HepG2 (cell line): Measurements from ENCODE around the gene ZBTB7B. TPM values are rescaled to one million over a fixed set of nuclear protein-coding genes. Genes with fewer than 3 reads are reported as not detected.
A peak's percentile ranks its signal among the peaks of the same experiment; 100 is the strongest.

ENCODE experiments used
- CREM ChIP-seq, 2 experiments: sonication (generic) in 1 of 2; formaldehyde crosslinking in 1 of 2; IDR thresholded peaks; 2 replicates each; pipeline versions ENCODE4 v1.4.0 to v1.6.1; 2016 to 2020; ENCODE audit warnings: antibody characterized with exemption in 1 of 2, mild to moderate bottlenecking in 1 of 2, missing genetic modification reagents in 1 of 2
- HNRNPUL1 ChIP-seq: fragments of 200-400 bp; formaldehyde crosslinking; IDR thresholded peaks from 2 replicates; pipeline ENCODE4 v1.6.1; 2017; ENCODE audit warnings: low read depth, mild to moderate bottlenecking, low read length, moderate library complexity
- MIER3 ChIP-seq: IDR thresholded peaks from 2 replicates; pipeline ENCODE4 v1.6.1; 2016; ENCODE audit warnings: missing compliant biosample characterization, borderline replicate concordance
- NFKB2 ChIP-seq: sonication (generic); formaldehyde crosslinking; IDR thresholded peaks from 2 replicates; pipeline ENCODE4 v1.4.0; 2020; ENCODE audit warnings: missing genetic modification reagents, borderline replicate concordance
- SETDB1 ChIP-seq: sonication (generic); formaldehyde crosslinking; IDR thresholded peaks from 2 replicates; pipeline ENCODE4 v1.5.1; 2020; ENCODE audit warnings: missing genetic modification reagents, mild to moderate bottlenecking, borderline replicate concordance
- SIN3A ChIP-seq: IDR thresholded peaks from 2 replicates; pipeline ENCODE4 v1.6.1; 2011; ENCODE audit warnings: low read depth, mild to moderate bottlenecking, control low read depth, low read length, borderline replicate concordance
- SKI ChIP-seq: fragments of 450-650 bp; IDR thresholded peaks from one replicate; pipeline ENCODE4 v1.6.1; 2018; ENCODE audit warnings: mild to moderate bottlenecking; ENCODE audit not compliant: partially characterized antibody
- SOX5 ChIP-seq: IDR thresholded peaks from 2 replicates; pipeline ENCODE4 v1.6.1; 2016; ENCODE audit warnings: borderline replicate concordance
- SOX6 ChIP-seq, 2 experiments: fragments of 450-650 bp in 1 of 2; sonication (generic) in 1 of 2; formaldehyde crosslinking in 1 of 2; IDR thresholded peaks; 2 replicates each; pipeline versions ENCODE4 v1.4.0 to v1.6.1; 2017 to 2020; ENCODE audit warnings: antibody characterized with exemption in 1 of 2, mild to moderate bottlenecking in 1 of 2, missing genetic modification reagents in 1 of 2
- ZBTB3 ChIP-seq: sonication (generic); formaldehyde crosslinking; IDR thresholded peaks from 2 replicates; pipeline ENCODE4 v1.4.0; 2020; ENCODE audit warnings: low read depth, mild to moderate bottlenecking, moderate library complexity, missing genetic modification reagents, borderline replicate concordance
- ZFP36 ChIP-seq: fragments of 150-350 bp; IDR thresholded peaks from 2 replicates; pipeline ENCODE4 v1.6.1; 2018; ENCODE audit warnings: borderline replicate concordance, low read length, low read depth; ENCODE audit not compliant: partially characterized antibody
- ZNF503 ChIP-seq: sonication (generic); formaldehyde crosslinking; IDR thresholded peaks from 2 replicates; pipeline ENCODE4 v1.4.0; 2020; ENCODE audit warnings: missing genetic modification reagents
- ZNF569 ChIP-seq: sonication (generic); formaldehyde crosslinking; IDR thresholded peaks from 2 replicates; pipeline ENCODE4 v1.5.0; 2020; ENCODE audit warnings: mild to moderate bottlenecking, missing genetic modification reagents, moderate library complexity, borderline replicate concordance
- ZNF652 ChIP-seq: IDR thresholded peaks from 2 replicates; pipeline ENCODE4 v1.6.1; 2016; ENCODE audit warnings: low read depth, borderline replicate concordance
- polyA plus RNA-seq, 8 experiments: library from polyadenylated mRNA; depleted of rRNA in 3 of 8; stranded (reverse) in 7 of 8; unstranded in 1 of 8; fragments of >200 nt; fragmentation: Illumina TruSeq in 4 of 8; extraction: Trizol in 4 of 8; gene quantifications; 2 replicates each; pipeline versions ENCODE4 v1.2.1 to v1.2.3, GENCODE V29; 2011 to 2016; ENCODE audit warnings: low read depth in 4 of 8, missing spikeins in 1 of 8, mixed read lengths in 1 of 8; ENCODE audit not compliant: insufficient read depth in 1 of 8
- total RNA-seq, 5 experiments: library from RNA; depleted of rRNA; stranded (reverse); fragments of >200 nt; fragmentation: Illumina TruSeq; extraction: Trizol; gene quantifications; 2 replicates each; pipeline ENCODE4 v1.2.3, GENCODE V29; 2016; ENCODE audit warnings: low read depth in 1 of 5
- TF ChIP-seq, protein P1 (sequence below): sonication (generic); formaldehyde crosslinking; IDR thresholded peaks from 2 replicates; pipeline ENCODE4 v1.8.1; 2023; ENCODE audit warnings: mild to moderate bottlenecking, moderate library complexity, missing genetic modification reagents
- TF ChIP-seq, protein P2 (sequence below): sonication (generic); formaldehyde crosslinking; IDR thresholded peaks from 2 replicates; pipeline ENCODE4 v1.5.0; 2020; ENCODE audit warnings: mild to moderate bottlenecking, missing genetic modification reagents, borderline replicate concordance
- TF ChIP-seq, protein P3 (sequence below): sonication (generic); formaldehyde crosslinking; IDR thresholded peaks from 2 replicates; pipeline ENCODE4 v1.8.1; 2023; ENCODE audit warnings: mild to moderate bottlenecking, missing genetic modification reagents

Gene ZBTB7B
- total and polyA plus RNA-seq, 2 of the 13 experiments (the other 11 are each of a cell fraction or from before 2014, with no cell fraction given): 15.5 to 17.5 TPM

GRCh38 chr1:154955039-154955717 is 47.4 kb upstream of the ZBTB7B start (continued):
- TF ChIP-seq SKI: no peak
- no peak for TF ChIP-seq ZBTB3 (CRISPR knock-in tag)
- TF ChIP-seq, protein P1, sequence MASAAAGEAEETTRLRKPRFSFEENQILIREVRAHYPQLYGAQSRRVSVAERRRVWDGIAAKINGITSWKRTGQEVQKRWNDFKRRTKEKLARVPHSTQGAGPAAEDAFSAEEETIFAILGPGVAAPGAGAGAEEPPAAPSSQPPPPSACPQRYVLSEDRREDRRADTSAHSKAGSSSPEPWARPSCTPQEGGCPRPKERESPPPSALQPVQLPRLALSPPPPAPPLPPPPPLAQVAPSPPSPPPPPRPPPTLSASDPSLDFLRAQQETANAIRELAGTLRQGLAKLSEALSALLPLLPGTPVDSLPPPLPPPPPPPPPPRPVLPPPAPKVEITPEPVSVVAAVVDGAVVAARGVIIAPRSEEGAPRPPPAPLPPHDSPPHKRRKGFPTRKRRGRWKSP (CRISPR knock-in tag): no peak
- TF ChIP-seq NFKB2 (CRISPR knock-in tag): no peak
- TF ChIP-seq, protein P2, sequence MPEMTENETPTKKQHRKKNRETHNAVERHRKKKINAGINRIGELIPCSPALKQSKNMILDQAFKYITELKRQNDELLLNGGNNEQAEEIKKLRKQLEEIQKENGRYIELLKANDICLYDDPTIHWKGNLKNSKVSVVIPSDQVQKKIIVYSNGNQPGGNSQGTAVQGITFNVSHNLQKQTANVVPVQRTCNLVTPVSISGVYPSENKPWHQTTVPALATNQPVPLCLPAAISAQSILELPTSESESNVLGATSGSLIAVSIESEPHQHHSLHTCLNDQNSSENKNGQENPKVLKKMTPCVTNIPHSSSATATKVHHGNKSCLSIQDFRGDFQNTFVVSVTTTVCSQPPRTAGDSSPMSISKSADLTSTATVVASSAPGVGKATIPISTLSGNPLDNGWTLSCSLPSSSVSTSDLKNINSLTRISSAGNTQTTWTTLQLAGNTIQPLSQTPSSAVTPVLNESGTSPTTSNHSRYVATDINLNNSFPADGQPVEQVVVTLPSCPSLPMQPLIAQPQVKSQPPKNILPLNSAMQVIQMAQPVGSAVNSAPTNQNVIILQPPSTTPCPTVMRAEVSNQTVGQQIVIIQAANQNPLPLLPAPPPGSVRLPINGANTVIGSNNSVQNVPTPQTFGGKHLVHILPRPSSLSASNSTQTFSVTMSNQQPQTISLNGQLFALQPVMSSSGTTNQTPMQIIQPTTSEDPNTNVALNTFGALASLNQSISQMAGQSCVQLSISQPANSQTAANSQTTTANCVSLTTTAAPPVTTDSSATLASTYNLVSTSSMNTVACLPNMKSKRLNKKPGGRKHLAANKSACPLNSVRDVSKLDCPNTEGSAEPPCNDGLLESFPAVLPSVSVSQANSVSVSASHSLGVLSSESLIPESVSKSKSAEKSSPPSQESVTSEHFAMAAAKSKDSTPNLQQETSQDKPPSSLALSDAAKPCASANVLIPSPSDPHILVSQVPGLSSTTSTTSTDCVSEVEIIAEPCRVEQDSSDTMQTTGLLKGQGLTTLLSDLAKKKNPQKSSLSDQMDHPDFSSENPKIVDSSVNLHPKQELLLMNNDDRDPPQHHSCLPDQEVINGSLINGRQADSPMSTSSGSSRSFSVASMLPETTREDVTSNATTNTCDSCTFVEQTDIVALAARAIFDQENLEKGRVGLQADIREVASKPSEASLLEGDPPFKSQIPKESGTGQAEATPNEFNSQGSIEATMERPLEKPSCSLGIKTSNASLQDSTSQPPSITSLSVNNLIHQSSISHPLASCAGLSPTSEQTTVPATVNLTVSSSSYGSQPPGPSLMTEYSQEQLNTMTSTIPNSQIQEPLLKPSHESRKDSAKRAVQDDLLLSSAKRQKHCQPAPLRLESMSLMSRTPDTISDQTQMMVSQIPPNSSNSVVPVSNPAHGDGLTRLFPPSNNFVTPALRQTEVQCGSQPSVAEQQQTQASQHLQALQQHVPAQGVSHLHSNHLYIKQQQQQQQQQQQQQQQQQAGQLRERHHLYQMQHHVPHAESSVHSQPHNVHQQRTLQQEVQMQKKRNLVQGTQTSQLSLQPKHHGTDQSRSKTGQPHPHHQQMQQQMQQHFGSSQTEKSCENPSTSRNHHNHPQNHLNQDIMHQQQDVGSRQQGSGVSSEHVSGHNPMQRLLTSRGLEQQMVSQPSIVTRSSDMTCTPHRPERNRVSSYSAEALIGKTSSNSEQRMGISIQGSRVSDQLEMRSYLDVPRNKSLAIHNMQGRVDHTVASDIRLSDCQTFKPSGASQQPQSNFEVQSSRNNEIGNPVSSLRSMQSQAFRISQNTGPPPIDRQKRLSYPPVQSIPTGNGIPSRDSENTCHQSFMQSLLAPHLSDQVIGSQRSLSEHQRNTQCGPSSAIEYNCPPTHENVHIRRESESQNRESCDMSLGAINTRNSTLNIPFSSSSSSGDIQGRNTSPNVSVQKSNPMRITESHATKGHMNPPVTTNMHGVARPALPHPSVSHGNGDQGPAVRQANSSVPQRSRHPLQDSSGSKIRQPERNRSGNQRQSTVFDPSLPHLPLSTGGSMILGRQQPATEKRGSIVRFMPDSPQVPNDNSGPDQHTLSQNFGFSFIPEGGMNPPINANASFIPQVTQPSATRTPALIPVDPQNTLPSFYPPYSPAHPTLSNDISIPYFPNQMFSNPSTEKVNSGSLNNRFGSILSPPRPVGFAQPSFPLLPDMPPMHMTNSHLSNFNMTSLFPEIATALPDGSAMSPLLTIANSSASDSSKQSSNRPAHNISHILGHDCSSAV (CRISPR knock-in tag): no peak
- no peak for TF ChIP-seq SETDB1
- no peak for TF ChIP-seq SOX6 (IDR thresholded peaks at IDR 0.05)
- TF ChIP-seq SOX6 (CRISPR knock-in tag; IDR thresholded peaks at IDR 0.05): no peak
- TF ChIP-seq HNRNPUL1: no peak
- no peak for TF ChIP-seq ZFP36
- no peak for TF ChIP-seq ZNF503 (CRISPR knock-in tag)
- TF ChIP-seq, protein P3, sequence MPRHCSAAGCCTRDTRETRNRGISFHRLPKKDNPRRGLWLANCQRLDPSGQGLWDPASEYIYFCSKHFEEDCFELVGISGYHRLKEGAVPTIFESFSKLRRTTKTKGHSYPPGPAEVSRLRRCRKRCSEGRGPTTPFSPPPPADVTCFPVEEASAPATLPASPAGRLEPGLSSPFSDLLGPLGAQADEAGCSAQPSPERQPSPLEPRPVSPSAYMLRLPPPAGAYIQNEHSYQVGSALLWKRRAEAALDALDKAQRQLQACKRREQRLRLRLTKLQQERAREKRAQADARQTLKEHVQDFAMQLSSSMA (CRISPR knock-in tag): no peak
- no peak for TF ChIP-seq SOX5 (CRISPR knock-in tag)
- no peak for TF ChIP-seq CREM (IDR thresholded peaks at IDR 0.05)
- TF ChIP-seq CREM (CRISPR knock-in tag; IDR thresholded peaks at IDR 0.05): no peak
- no peak for TF ChIP-seq ZNF569 (CRISPR knock-in tag)
- TF ChIP-seq MIER3 (CRISPR knock-in tag): no peak
- peak; percentile 55; the same call in 1 of the 2 replicates for TF ChIP-seq SIN3A
- TF ChIP-seq ZNF652 (CRISPR knock-in tag): no peak
